CD14-positive monocyte (primary cell): ENCODE measurements around the gene B3GNT2. TPM values are rescaled to one million over a fixed set of nuclear protein-coding genes. Genes with fewer than 3 reads are reported as not detected.

Experiments used
- DNase-seq, 3 donors: peaks; one replicate each; pipeline ENCODE4 v3.0.0-alpha.2; 2011 to 2022
- H2AFZ ChIP-seq: 2 replicates; pipeline ENCODE4 v1.6.0; 2012; ENCODE audit warnings: mild to moderate bottlenecking, low read depth, low read length, inconsistent platforms; ENCODE audit not compliant: insufficient read depth, poor library complexity, severe bottlenecking
- H3K27ac ChIP-seq, 2 donors: 1 replicate in 1 of 2; 2 replicates in 1 of 2; pipeline ENCODE4 v1.5.1; 2012 to 2013; ENCODE audit warnings: low read length in 2 of 2, control low read depth in 1 of 2, inconsistent platforms in 1 of 2, low read depth in 1 of 2, mild to moderate bottlenecking in 1 of 2
- H3K27me3 ChIP-seq, 2 donors: one replicate each; pipeline versions ENCODE4 v1.6.0 to v1.6.1; 2011 to 2013; ENCODE audit warnings: low read length in 2 of 2; ENCODE audit not compliant: control insufficient read depth in 2 of 2, insufficient read depth in 2 of 2
- H3K36me3 ChIP-seq, 2 donors: replicated peaks in 1 of 2; 1 replicate in 1 of 2; 2 replicates in 1 of 2; pipeline versions ENCODE4 v1.5.1 to v1.6.1; 2012 to 2013; ENCODE audit warnings: low read length in 2 of 2, control low read depth in 1 of 2, inconsistent platforms in 1 of 2, mild to moderate bottlenecking in 1 of 2; ENCODE audit not compliant: insufficient read depth in 2 of 2, control insufficient read depth in 1 of 2
- H3K4me1 ChIP-seq, 2 donors: 1 replicate in 1 of 2; 2 replicates in 1 of 2; pipeline versions ENCODE4 v1.5.1 to v1.6.1; 2012 to 2013; ENCODE audit warnings: low read length in 2 of 2, control low read depth in 1 of 2, inconsistent platforms in 1 of 2, mild to moderate bottlenecking in 1 of 2, moderate library complexity in 1 of 2; ENCODE audit not compliant: insufficient read depth in 2 of 2, control insufficient read depth in 1 of 2
- H3K4me2 ChIP-seq: replicated peaks from 2 replicates; pipeline ENCODE3; 2012; ENCODE audit warnings: low read length, moderate library complexity, mild to moderate bottlenecking; ENCODE audit not compliant: poor library complexity, severe bottlenecking; ENCODE audit errors: extremely low read depth
- H3K4me3 ChIP-seq, 3 experiments: fragments of 200-600 bp in 1 of 3; sonication (generic) in 1 of 3; replicated peaks in 1 of 3; 1 replicate in 2 of 3; 2 replicates in 1 of 3; pipeline ENCODE4 v1.5.1; 2011 to 2013; ENCODE audit warnings: low read length in 3 of 3, mild to moderate bottlenecking in 3 of 3, control low read depth in 2 of 3, low read depth in 2 of 3, inconsistent platforms in 1 of 3, moderate library complexity in 1 of 3
- H3K79me2 ChIP-seq: 2 replicates; pipeline ENCODE4 v1.6.0; 2012; ENCODE audit warnings: mild to moderate bottlenecking, control low read depth, inconsistent platforms, low read length, moderate library complexity; ENCODE audit not compliant: insufficient read depth
- H3K9ac ChIP-seq: 2 replicates; pipeline ENCODE4 v1.6.0; 2017; ENCODE audit warnings: low read length, mild to moderate bottlenecking; ENCODE audit not compliant: insufficient read depth, poor library complexity, severe bottlenecking
- H3K9me3 ChIP-seq, 2 donors: replicated peaks in 1 of 2; 1 replicate in 1 of 2; 2 replicates in 1 of 2; pipeline versions ENCODE4 v1.5.1 to v1.6.1; 2012 to 2013; ENCODE audit warnings: low read length in 2 of 2, control low read depth in 1 of 2; ENCODE audit not compliant: control insufficient read depth in 1 of 2, insufficient read depth in 1 of 2
- H4K20me1 ChIP-seq: 2 replicates; pipeline ENCODE4 v1.6.0; 2012; ENCODE audit warnings: mild to moderate bottlenecking, low read length, control low read depth, moderate library complexity; ENCODE audit not compliant: insufficient read depth
- H3K27ac Mint-ChIP-seq, 7 donors: one replicate each; pipeline ENCODE4 v1.8.0; 2020; ENCODE audit warnings: mild to moderate bottlenecking in 7 of 7, mixed read lengths in 7 of 7, moderate library complexity in 6 of 7, inconsistent platforms in 2 of 7
- H3K27me3 Mint-ChIP-seq, 3 donors: one replicate each; pipeline ENCODE4 v1.8.0; 2021 to 2022; ENCODE audit warnings: low read depth in 3 of 3, mild to moderate bottlenecking in 3 of 3, mixed read lengths in 3 of 3, moderate library complexity in 3 of 3, inconsistent platforms in 1 of 3
- H3K36me3 Mint-ChIP-seq, 2 donors: one replicate each; pipeline ENCODE4 v1.8.0; 2020; ENCODE audit warnings: mixed read lengths in 2 of 2, inconsistent platforms in 1 of 2, mild to moderate bottlenecking in 1 of 2
- H3K4me1 Mint-ChIP-seq: one replicate; pipeline ENCODE4 v1.8.0; 2020; ENCODE audit warnings: mild to moderate bottlenecking, mixed read lengths
- H3K4me3 Mint-ChIP-seq, 2 donors: one replicate each; pipeline ENCODE4 v1.8.0; 2020; ENCODE audit warnings: mild to moderate bottlenecking in 2 of 2, mixed read lengths in 2 of 2, moderate library complexity in 1 of 2
- H3K9me3 Mint-ChIP-seq, 7 donors: one replicate each; pipeline ENCODE4 v1.8.0; 2020 to 2022; ENCODE audit warnings: mixed read lengths in 7 of 7, mild to moderate bottlenecking in 6 of 7, moderate library complexity in 6 of 7, inconsistent platforms in 2 of 7
- CTCF ChIP-seq: fragments of 200-600 bp; IDR thresholded peaks from one replicate; pipeline ENCODE4 v1.8.0; 2022; ENCODE audit warnings: antibody characterized with exemption, mild to moderate bottlenecking
- WGBS: methylation state at CpG from one replicate; pipeline ENCODE4 v1.1.5; 2013; ENCODE audit warnings: missing lambda C conversion rate; ENCODE audit not compliant: insufficient coverage; 5-methylcytosine and 5-hydroxymethylcytosine counted together
- intact Hi-C, 2 donors: fragments of 100-400 bp; cut with micrococcal nuclease; formaldehyde crosslinking; loops; one replicate each; pipeline versions ENCODE4 v1.15.0 to v1.15.1; 2023
- polyA plus RNA-seq, 3 donors: library from polyadenylated mRNA; depleted of rRNA in 1 of 3; unstranded in 2 of 3; stranded (reverse) in 1 of 3; fragments of 300-500 nt in 2 of 3; fragments of >200 nt in 1 of 3; fragmentation: Illumina TruSeq in 2 of 3; gene quantifications; 1 replicate in 2 of 3; 2 replicates in 1 of 3; pipeline ENCODE4 v1.2.3, GENCODE V29; 2012 to 2021

Gene B3GNT2
- polyA plus RNA-seq, 3 donors: 15.9 to 34.7 (median 18.5) TPM

GRCh38 chr2:62265106-62265505 is 69.2 kb downstream of the B3GNT2 start:
- peak overlapping the region; percentile 24 to 63 for H3K27ac ChIP-seq
- peaks cover 0 to 4% of the 10 kb centered on the region in 2 donors for H3K9me3 ChIP-seq
- H3K27me3 Mint-ChIP-seq: peaks cover 0 to 1% (median 0%) of the 10 kb centered on the region in 3 donors
- no peak overlapping the region for H3K9ac ChIP-seq
- 0% methylated on average over 4 of the region's 4 CpGs for WGBS
- peaks cover 2 to 8% of the 10 kb centered on the region in 2 donors for H3K36me3 Mint-ChIP-seq
- no peaks in the 10 kb centered on the region for H3K79me2 ChIP-seq
- H3K4me3 Mint-ChIP-seq: peak overlapping the region; percentile 31 to 70
- peak overlapping the region; percentile 69 to 87 (median 81) for H3K27ac Mint-ChIP-seq
- peaks cover 41% of the 10 kb centered on the region for H3K4me1 Mint-ChIP-seq
- TF ChIP-seq CTCF: no peak
- H3K4me3 ChIP-seq: peak overlapping the region in 2 of 3 experiments; percentile 12 to 43
- peak overlapping the region; percentile 40 for H3K4me2 ChIP-seq
- no peaks in the 10 kb centered on the region for H3K36me3 ChIP-seq
- H3K27me3 ChIP-seq: no peaks in the 10 kb centered on the region
- H4K20me1 ChIP-seq: no peaks in the 10 kb centered on the region
- peak; percentile 44 to 75 (median 65) for DNase-seq
- H3K9me3 Mint-ChIP-seq: peaks cover 3 to 9% (median 7%) of the 10 kb centered on the region in 7 donors
- intact Hi-C loops: no loop called here
- peak overlapping the region; percentile 35 for H2AFZ ChIP-seq
- H3K4me1 ChIP-seq: peaks cover 33 to 35% of the 10 kb centered on the region in 2 donors

- Mint-ChIP-seq H3K4me1 (peaks cover 41% of the 10 kb centered on the region), H3K9me3 (peaks cover 3 to 9% (median 7%) of the 10 kb centered on the region in 7 donors), H3K36me3 (peaks cover 2 to 8% of the 10 kb centered on the region in 2 donors), H3K4me3 (no peak overlapping the region), H3K27ac (peak overlapping the region in 3 of 7 donors; percentile 17 to 87 (median 64)), H3K27me3 (peaks cover 0 to 1% (median 0%) of the 10 kb centered on the region in 3 donors)
- no peak for DNase-seq
- no peaks in the 10 kb centered on the region for H4K20me1 ChIP-seq
- H3K9ac ChIP-seq: no peak overlapping the region
- no peak for TF ChIP-seq CTCF
- no peaks in the 10 kb centered on the region for H3K36me3 ChIP-seq
- H3K27me3 ChIP-seq: no peaks in the 10 kb centered on the region
- intact Hi-C loops: no loop called here
- peaks cover 33 to 35% of the 10 kb centered on the region in 2 donors for H3K4me1 ChIP-seq
- H3K9me3 ChIP-seq: peaks cover 0 to 4% of the 10 kb centered on the region in 2 donors
- no peaks in the 10 kb centered on the region for H3K79me2 ChIP-seq
- 86% methylated on average over 4 of the region's 7 CpGs for WGBS
- no peak overlapping the region for H3K4me2 ChIP-seq
- no peak overlapping the region for H3K4me3 ChIP-seq
- no peak overlapping the region for H3K27ac ChIP-seq
- H2AFZ ChIP-seq: peak overlapping the region; percentile 23
Observed at GRCh38 chr2:62266433-62267038, 70.6 kb downstream of the B3GNT2 start.
